GM21717 (cell line): Measurements from ENCODE around the gene FAM107A.

Experiments
- ATAC-seq: cut with Tn5 transposase; IDR thresholded peaks from one replicate; pipeline ENCODE4 v1.9.1; 2021; ENCODE audit warnings: mild to moderate bottlenecking, moderate library complexity; ENCODE audit not compliant: unreplicated experiment

Gene FAM107A

GRCh38 chr3:58568572-58569286, 8.5 kb downstream of the FAM107A start:
- ATAC-seq, result no peak

- no peak for ATAC-seq
Measured at GRCh38 chr3:58567251-58567515, 10.0 kb downstream of the FAM107A start.

- no peak for ATAC-seq
Measured at GRCh38 chr3:58566398-58567250, 10.6 kb downstream of the FAM107A start.

- ATAC-seq, result no peak
Measured at GRCh38 chr3:58565621-58566397, 11.4 kb downstream of the FAM107A start.

- ATAC-seq, result no peak
Measured at GRCh38 chr3:58564456-58565160, 12.6 kb downstream of the FAM107A start.

- ATAC-seq, result no peak
Measured at GRCh38 chr3:58564054-58564453, 13.1 kb downstream of the FAM107A start.

- ATAC-seq, result no peak
Measured at GRCh38 chr3:58563386-58564035, 13.7 kb downstream of the FAM107A start.

GRCh38 chr3:58562498-58562897, 14.7 kb downstream of the FAM107A start:
- ATAC-seq, result no peak

- ATAC-seq, result no peak
Measured at GRCh38 chr3:58560771-58561311, 16.4 kb downstream of the FAM107A start.

- ATAC-seq, result no peak
Measured at GRCh38 chr3:58559586-58559985, 17.6 kb downstream of the FAM107A start.

- ATAC-seq, result no peak
Measured at GRCh38 chr3:58557491-58557890, 19.7 kb downstream of the FAM107A start.

- no peak for ATAC-seq
Measured at GRCh38 chr3:58556761-58557221, 20.4 kb downstream of the FAM107A start.

- ATAC-seq, result no peak
Measured at GRCh38 chr3:58556001-58556400, 21.2 kb downstream of the FAM107A start.

- no peak for ATAC-seq
Measured at GRCh38 chr3:58555203-58555602, 22.0 kb downstream of the FAM107A start.

GRCh38 chr3:58553003-58553402, 24.2 kb downstream of the FAM107A start:
- ATAC-seq, result no peak

GRCh38 chr3:58551636-58552180, 25.5 kb downstream of the FAM107A start:
- no peak for ATAC-seq

- ATAC-seq, result no peak
Measured at GRCh38 chr3:58544541-58544940, 32.6 kb downstream of the FAM107A start.

- no peak for ATAC-seq
Measured at GRCh38 chr3:58540176-58540858, 36.9 kb downstream of the FAM107A start.

GRCh38 chr3:58539626-58540025, 37.6 kb downstream of the FAM107A start:
- no peak for ATAC-seq
